Right forelimb (tissue), 1 donor: Measurements from ENCODE around the gene OR2H2.
A peak's percentile ranks its signal among the peaks of the same experiment; 100 is the strongest.

ENCODE experiments used
- DNase-seq: peaks from one replicate; pipeline ENCODE4 v3.0.0-alpha.2; 2018

OR2H2 gene

DNA sequence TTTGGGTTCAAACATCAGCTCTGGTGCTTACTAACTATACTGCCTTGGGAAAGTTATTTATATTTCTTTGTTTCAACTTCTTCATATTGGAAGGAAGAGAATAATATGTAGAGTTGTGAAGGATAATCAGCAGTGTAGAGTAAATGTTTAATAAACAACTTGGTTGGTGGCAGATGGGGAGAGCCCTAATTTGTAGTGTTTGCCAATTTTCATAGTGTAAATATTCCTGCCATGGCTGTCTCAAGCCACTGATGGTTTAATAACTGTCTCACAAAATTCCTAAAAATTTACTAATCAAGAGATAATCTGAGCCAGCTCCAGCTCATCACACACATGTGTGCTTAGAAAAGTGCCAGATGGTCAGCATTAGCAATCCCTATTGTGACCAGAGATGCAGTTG is at the start of gene OR2H2:
OR2H2 (plus strand) TSS at position 301 of the 400 bp plus-strand sequence. CDS start 2,824 bp downstream, outside the sequence.
- no peak for DNase-seq

DNA sequence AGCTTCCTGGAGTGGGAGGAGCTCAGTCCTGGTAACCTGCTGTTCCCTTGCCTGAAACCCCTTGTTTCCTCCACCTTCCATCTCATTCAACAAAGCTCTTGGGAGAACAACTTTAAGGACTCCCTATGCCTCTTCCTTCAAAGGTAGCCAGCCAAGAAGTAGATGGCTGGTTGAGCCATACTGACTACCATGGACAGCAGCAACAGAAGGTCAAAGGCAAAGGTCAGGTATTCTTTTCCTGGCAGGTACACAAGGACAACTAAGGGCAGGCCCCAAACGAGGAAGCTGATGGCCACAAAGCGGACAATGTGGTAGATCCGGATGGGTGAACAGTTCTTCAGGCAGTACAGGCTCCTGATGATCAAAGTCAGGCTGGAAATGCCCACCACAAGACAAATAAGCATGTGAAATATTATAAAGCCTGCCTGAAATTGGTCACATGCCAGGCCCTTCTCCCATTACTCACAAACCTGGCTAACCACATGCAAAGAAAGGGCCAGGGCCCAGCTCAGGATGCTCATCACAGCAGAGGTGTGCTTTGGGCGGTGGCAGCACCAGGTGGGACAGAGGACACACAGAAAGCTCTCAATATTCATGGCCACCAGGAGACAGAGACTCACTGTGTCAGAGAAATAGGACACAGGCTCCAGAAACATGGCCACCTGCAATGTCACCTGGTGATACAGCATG is 47.1 kb upstream of the OR2H2 start:
- no peak for DNase-seq

DNA sequence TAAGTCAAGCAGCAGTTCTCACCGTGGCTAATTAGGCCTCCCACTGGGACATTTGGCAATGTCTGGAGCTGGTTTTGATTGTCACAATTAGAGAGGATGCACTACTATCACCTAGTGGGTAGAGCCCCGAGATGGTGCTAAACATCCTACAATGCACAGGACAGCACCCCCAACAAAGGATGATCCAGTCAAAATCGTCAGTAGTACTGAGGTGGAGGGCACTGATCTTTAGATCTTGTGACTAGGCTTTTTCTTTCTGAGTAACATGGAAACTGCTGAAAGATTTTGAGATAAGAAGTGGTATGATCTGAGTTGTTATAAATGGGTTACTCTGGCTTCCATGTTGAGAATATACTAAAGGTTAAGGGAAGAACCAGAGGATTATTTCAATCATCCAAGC is 37.3 kb upstream of the OR2H2 start:
- no peak for DNase-seq

DNA sequence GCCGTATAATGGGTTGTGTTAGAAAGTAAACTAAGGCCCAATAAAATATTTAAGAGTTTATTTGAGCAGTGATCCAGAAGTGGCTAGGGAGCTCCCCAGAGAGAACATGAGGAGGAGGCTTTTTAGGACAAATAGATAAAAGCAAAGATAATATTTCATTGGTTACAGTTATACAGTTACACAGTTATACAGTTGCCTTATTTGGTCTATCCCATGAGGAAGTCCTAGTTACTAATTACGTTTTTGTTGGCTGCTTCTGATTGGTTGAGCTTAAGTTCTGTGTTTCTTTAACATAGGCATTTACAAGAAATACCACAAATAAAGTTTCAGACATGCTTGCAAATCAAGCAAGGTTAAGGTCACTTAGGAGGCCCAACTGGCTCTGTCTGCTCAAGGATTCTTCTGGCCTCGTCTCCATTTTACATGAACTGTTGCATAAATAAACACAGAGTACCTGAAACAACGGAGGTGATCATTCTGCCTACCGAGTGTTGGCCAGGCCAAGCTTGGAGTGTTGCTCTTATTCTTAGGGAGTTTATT is 32.3 kb upstream of the OR2H2 start:
- no peak for DNase-seq

DNA sequence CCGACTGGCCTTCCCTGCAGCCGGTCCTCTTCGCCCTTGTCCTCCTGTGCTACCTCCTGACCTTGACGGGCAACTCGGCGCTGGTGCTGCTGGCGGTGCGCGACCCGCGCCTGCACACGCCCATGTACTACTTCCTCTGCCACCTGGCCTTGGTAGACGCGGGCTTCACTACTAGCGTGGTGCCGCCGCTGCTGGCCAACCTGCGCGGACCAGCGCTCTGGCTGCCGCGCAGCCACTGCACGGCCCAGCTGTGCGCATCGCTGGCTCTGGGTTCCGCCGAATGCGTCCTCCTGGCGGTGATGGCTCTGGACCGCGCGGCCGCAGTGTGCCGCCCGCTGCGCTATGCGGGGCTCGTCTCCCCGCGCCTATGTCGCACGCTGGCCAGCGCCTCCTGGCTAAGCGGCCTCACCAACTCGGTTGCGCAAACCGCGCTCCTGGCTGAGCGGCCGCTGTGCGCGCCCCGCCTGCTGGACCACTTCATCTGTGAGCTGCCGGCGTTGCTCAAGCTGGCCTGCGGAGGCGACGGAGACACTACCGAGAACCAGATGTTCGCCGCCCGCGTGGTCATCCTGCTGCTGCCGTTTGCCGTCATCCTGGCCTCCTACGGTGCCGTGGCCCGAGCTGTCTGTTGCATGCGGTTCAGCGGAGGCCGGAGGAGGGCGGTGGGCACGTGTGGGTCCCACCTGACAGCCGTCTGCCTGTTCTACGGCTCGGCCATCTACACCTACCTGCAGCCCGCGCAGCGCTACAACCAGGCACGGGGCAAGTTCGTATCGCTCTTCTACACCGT is 31.5 kb upstream of the OR2H2 start:
- DNase-seq = no peak

DNA sequence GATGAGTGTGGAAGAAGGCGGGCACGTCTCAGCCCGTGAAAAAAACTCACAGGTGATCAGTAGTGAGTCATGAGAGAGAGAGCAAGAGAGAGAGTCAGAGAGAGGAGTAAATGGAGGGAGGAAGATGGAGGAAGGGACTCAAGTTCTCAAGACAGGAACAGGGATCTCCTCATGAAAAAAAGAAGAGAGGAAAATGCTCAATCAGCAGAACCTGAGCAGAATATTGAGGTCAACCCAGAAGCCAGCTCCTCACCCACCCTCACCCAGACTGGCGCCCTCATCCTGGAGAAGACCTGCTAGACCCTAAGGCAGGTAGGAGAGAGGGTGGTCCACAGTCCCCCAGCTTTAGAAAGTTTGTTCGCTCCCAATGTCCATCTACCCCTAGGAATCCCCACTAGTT is 30.2 kb upstream of the OR2H2 start:
- DNase-seq = no peak

DNA sequence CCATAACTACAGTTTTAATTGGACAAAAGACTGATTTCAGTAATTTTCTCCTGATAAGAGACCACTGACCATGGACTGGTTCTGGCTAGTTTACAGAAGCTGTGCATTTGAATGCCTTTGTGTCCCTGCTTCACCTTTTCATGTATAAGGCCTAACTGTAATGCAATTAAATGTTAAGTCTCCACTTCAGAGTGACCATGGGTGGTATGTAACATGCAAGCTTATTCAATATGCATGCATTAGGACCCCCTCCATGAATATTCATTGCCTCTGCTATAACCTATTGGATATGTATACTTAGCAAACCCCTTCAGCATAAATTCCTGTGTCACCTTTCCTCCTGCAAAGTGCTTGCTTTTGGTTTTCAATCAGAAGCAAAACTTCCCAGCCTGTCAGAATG is 27.6 kb upstream of the OR2H2 start:
- no peak for DNase-seq

DNA sequence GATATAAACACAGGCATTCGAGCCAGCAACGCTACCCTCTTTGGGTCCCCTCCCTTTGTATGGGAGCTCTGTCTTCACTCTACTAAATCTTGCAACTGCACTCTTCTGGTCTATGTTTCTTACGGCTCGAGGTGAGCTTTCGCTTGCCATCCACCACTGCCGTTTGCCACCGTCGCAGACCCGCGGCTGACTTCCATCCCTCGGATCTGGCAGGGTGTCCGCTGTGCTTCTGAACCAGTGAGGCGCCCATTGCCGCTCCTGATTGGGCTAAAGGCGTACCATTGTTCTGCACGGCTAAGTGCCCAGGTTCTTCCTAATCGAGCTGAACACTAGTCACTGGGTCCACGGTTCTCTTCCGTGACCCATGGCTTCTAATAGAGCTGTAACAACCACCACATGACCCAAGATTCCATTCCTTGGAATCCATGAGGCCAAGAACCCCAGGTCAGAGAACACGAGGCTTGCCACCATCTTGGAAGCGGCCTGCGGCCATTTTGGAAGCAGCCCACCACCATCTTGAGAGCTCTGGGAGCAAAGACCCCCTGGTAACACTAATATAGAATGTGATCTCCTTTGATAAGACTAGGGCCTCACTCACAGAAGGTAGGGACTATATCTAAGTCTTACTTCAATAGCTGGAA is 26.4 kb upstream of the OR2H2 start:
- DNase-seq = no peak

DNA sequence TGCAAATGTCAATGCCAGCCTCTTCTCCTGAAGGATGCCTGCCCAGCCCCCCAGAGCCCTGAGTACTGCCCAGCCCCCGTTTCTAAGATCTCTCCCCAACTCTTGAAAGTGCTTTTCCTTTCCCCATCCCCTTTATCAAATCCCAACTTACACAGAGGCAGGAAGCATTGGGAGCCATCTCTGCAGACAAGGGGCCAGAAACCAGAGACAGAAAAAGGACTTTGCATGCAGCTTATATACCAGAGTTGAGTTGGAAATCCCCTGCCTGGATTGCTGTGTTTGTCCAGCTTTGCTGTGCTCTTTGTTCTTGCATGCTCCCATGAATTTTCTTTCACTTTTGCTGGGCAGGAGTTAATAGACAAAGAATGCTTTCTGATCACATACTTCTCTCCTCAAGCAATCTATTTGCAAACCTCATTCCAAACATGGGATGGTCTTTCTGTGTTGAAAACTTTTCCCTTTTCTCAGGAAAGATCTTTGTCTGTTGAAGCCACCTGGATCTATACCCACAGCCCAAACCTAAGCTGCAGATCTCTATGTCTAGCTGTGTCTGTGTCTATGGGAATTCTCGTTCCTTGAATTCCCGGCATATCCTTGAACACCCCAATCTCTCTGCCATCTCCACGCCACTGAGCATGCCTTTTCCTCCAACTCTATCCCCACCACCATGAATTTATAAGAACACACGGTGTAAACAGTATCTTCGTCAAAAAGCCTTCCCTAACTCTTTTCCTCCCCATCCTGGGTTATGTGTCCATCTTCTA is 25.2 kb upstream of the OR2H2 start, which contains the start of gene UBD:
UBD (minus strand) TSS at position 209 of the 764 bp plus-strand sequence; CDS start at position 178, 31 bp downstream.
- DNase-seq = no peak

DNA sequence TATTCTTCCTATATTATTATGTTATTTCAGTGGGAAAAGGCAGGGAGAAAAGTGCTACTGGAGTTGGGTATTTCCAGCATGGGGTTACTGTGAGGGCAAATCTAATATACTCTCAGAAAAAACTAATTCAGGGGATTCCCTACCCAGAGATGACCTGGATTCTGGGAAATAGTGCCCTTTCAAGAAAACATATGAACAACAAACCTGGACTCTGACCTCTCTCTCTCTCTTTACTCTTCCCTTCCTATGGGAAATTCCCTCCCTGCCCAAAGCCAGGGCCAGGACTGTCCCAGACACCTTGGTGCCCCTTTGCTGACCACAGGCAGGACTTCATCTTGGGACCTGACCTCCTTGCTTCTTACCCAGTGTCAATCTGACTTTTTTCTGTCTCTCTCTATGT is 23.8 kb upstream of the OR2H2 start:
- DNase-seq = no peak

DNA sequence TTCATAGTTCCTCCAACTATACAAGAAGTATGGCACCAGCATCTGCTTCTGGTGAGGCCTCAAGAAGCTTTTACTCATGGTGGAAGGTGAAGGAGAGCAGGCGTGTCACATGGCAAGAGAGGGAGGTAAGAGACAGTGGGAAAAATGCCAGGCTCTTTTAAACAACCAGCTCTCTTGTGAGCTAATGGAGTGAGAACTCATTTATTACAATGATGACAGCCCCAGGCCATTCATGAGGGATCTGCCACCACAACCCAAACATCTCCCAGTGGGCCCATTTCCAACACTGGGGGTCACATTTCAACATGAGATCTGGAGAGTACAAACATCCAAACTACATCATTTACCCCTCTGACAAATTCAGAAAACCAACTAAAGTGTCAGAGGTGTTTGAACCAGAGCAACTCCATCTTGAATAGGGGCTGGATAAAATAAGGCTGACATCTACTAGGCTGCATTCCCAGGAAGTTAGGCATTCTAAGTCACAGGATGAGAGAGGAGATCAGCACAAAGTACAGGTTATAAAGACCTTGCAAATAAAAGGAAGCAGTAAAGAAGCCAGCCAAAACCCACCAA is 23.2 kb upstream of the OR2H2 start:
- no peak for DNase-seq

DNA sequence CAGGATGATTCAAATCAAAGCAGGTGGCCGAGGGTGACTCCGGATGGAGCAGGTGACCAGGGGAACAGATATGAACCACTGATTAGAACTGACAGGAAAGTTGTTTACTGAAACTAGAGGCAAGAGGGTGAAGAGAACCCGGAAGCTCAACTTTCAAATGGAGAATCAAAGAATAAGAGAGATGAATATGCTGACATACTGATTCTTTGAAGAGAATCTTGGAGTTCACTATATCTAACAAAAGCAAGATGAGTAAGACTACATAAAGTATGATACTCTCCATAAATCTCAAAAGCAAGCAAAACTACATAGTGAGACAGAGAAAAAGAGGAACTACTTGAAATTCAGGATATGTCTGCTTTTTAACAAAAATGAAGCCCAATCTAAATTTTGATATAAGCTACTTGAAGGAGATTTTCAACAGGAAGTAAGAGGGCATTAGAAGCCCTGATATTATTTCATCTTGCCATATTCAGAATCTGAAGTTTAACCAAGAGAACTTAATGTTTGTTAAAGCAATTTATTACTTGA is 21.4 kb upstream of the OR2H2 start:
- DNase-seq = no peak

DNA sequence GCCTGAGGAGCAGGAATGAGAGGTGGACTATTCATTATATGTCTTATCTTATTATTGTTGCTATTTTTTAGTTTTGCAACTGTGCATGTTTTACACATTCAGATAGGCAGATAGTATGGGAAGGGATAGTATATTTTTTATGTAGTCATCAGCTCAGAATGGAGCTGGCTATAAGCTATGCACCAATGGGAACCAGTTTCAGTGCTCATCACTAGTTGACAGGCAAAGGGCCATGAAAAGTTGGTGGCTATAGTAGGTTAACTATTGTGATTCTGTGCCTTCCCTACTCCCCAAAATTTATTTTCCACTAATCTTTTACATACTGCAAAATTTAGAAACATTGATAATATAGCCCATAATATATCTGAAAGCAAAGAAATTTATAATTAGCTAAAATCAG is 20.0 kb upstream of the OR2H2 start:
- DNase-seq = no peak

DNA sequence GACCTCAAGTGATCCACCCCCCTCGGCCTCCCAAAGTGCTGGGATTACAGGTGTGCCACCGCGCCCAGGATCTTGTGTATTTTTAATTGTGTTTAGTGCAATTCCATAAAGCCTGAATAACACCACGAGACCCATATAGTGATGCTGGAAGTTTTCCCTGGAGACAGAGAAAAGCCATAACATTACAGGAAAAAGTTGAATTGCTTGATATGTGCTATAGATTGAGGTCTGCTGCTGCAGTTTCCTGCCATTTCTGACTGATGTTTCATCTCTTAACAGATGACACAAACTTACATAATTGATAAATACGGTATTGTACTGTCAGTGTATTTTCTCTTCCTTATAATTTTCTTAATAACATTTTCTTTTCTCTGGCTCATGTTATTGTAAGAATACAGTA is 18.1 kb upstream of the OR2H2 start:
- DNase-seq = no peak

DNA sequence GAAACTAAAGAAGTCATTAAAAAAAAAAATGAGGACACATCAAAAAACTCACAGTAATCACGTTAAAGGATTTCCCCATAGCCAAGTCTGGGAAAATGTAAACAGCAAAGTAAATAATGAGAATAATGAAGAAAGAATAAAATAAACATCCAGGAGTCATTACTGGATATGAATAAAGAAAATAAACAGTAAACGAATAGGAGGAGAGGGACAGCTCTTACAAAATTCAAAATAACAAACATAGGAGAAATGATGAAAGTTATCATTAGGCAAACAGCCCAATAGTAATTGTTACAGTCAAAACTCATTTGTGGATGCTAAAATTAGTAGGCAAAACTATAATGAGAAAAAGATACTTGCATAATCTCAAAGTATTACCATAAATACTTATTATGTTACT is 17.4 kb upstream of the OR2H2 start:
- no peak for DNase-seq

DNA sequence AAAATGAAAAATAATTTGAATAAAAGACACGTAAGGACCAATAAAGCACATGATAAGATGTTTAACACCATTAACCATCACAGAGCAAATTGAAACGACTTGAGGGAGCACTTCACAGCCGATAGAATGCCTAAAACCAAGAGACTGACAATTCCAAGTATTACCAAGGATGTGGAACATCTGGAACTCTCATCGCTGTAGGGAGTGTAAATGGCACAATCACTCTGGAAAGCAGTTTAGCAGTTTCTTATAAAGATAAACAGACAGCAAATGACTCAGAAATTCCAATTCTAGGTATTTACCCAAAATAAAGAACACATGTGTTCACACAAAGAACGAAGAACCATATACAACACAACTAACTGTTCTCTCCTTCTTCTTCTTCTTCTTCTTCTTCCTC is 16.9 kb upstream of the OR2H2 start:
- no peak for DNase-seq

DNA sequence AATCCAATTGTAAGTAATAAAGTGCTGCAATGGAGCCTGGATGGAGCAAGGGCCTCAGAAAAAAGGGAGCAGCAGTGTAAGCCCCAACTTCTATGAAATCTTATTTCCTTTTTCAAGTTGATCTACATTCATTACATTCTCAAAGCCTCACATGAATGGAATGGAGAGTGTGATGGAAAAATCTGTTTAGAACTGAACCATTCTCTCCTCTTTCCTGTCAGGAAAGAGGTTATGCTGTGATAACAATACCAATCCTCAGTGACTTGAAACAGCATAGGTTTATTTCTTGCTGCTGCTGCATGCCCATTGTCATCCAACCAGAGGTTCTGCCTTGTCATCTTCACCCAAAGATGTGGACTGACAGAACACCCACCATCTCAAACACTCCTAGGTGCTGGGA is 8.9 kb upstream of the OR2H2 start:
- no peak for DNase-seq

DNA sequence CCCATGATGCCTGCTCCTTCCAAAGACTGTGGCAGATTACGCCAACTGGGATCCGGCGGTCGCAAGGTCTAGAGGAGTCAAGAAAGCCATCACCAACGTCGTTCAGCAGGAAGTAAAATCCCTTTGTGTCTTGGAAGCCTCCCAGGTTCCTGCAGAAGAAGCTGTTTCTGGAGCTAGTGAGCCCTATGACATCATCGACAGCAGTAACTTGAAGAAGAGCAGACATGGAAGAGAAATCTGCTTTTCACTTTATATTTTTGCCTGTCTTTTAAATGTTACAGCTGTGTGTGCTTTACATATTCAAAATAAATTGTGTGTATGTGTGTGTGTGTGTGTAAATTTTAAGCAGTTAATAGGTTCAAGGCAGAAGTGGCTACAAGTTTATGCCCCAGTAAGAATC is 7.4 kb upstream of the OR2H2 start:
- DNase-seq = no peak

DNA sequence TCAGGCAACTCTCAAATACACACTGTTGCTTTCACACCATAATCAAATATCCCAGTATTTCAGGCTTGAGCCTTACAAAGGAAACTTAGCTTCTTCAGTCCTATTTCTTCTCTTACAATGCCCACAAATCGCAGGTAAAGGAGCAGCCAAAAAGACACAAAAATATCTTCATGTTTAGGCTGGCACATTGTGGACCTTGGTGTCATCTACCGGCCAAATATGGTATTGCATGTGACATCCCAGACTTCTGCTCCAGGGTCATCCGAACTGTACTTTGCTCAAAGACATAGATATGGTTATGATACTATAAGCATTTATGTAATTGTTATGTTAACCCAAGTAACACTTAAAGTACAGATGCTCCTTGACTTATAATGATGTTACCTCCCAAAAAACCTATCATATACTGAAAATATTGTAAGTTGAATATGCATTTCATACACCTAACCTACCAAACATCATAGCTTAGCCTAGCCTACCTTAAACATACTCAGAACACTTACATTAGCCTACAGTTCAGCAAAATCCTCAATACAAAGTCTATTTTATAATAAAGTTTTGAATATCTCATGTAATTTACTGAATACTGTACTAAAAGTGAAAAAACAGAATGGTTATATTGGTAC is 4.6 kb downstream of the OR2H2 start:
- DNase-seq = peak; percentile 57

DNA sequence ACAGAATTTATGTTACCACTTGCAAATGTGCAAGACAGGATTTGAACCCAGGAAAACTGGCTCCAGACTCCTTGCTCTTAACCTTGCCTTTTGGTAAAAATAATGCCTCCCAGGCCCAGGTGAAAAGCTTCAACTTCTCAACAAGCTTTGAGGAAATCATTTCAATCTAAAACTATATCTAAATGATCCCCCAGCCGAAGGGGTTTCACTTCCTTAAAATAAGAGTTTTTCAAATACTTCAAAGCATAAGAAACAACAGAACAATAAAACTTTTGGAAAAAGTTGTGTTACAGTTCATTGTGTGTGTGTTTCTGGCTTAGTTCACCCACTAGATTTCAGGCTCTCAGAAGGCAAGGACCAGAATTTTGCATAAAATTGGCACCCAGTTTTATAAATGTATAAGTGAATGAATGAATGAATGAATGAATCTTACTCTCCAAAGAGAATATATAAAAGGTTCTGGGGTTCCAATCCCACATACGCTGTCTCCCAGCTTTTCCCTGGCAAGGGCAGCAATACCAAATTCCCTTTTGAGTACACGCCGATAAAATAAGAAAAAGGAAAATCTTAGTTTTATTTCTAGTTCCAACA is 5.4 kb downstream of the OR2H2 start:
- no peak for DNase-seq

DNA sequence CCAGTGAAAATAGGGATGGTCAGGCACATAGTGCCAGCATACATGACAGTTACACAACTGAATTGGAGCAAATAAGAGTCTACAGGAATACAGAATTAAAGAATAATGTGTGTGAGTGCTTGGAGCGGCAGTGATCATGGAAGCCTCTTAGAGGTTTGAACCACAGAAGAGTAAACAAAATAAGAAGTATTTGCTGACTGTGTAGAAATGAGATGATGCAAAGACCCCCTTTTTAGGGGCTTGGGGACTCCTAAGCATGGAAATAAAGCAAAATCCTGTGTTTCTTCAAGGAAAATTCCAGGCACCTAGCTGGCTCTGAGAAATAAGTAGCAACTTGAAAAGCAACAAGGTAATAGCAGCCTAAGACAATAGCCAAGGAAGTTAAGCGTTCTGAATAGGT is 6.8 kb downstream of the OR2H2 start:
- no peak for DNase-seq
